HepG2 (cell line): ENCODE data around the gene PRR30. TPM values are rescaled to one million over a fixed set of nuclear protein-coding genes. Genes with fewer than 3 reads are reported as not detected.

Source experiments
- FOXK1 ChIP-seq: sonication (generic); formaldehyde crosslinking; IDR thresholded peaks from 2 replicates; pipeline ENCODE4 v1.4.0; 2020; ENCODE audit warnings: low read depth, missing genetic modification reagents, borderline replicate concordance
- KIAA2018 ChIP-seq: sonication (generic); formaldehyde crosslinking; IDR thresholded peaks from 2 replicates; pipeline ENCODE4 v1.5.0; 2020; ENCODE audit warnings: mild to moderate bottlenecking, missing genetic modification reagents, borderline replicate concordance
- KLF11 ChIP-seq: IDR thresholded peaks from 2 replicates; pipeline ENCODE4 v1.6.1; 2016; ENCODE audit warnings: missing compliant biosample characterization
- MAFG ChIP-seq: sonication (generic); formaldehyde crosslinking; IDR thresholded peaks from 2 replicates; pipeline ENCODE4 v1.5.1; 2020; ENCODE audit warnings: mild to moderate bottlenecking, missing genetic modification reagents
- MBNL3 ChIP-seq: fragments of 250-450 bp; sonication (Bioruptor Pico); conservative IDR thresholded peaks from 2 replicates; pipeline ENCODE4 v1.8.0; 2022; ENCODE audit warnings: mild to moderate bottlenecking, inconsistent platforms
- MXD4 ChIP-seq: IDR thresholded peaks from 2 replicates; pipeline ENCODE4 v1.6.1; 2016; ENCODE audit warnings: mild to moderate bottlenecking, missing biosample characterization, missing genetic modification reagents
- NFKBIZ ChIP-seq: IDR thresholded peaks from 2 replicates; pipeline ENCODE4 v1.6.1; 2018; ENCODE audit warnings: missing genetic modification reagents, missing compliant biosample characterization
- ZNF280B ChIP-seq: sonication (generic); formaldehyde crosslinking; IDR thresholded peaks from 2 replicates; pipeline ENCODE4 v1.5.0; 2020; ENCODE audit warnings: missing genetic modification reagents, mild to moderate bottlenecking, borderline replicate concordance
- ZNF468 ChIP-seq: sonication (generic); formaldehyde crosslinking; IDR thresholded peaks from 2 replicates; pipeline ENCODE4 v1.8.0; 2022; ENCODE audit warnings: mild to moderate bottlenecking, moderate library complexity, missing genetic modification reagents
- ZNF672 ChIP-seq: sonication (generic); formaldehyde crosslinking; IDR thresholded peaks from 2 replicates; pipeline ENCODE4 v1.8.1; 2022; ENCODE audit warnings: missing genetic modification reagents
- ZNF709 ChIP-seq: sonication (generic); formaldehyde crosslinking; IDR thresholded peaks from 2 replicates; pipeline ENCODE4 v1.5.0; 2020; ENCODE audit warnings: mild to moderate bottlenecking, missing genetic modification reagents
- ZNF839 ChIP-seq: sonication (generic); formaldehyde crosslinking; IDR thresholded peaks from 2 replicates; pipeline ENCODE4 v1.4.0; 2020; ENCODE audit warnings: missing genetic modification reagents, mild to moderate bottlenecking, borderline replicate concordance
- polyA plus RNA-seq, 8 experiments: library from polyadenylated mRNA; depleted of rRNA in 3 of 8; stranded (reverse) in 7 of 8; unstranded in 1 of 8; fragments of >200 nt; fragmentation: Illumina TruSeq in 4 of 8; extraction: Trizol in 4 of 8; gene quantifications; 2 replicates each; pipeline versions ENCODE4 v1.2.1 to v1.2.3, GENCODE V29; 2011 to 2016; ENCODE audit warnings: low read depth in 4 of 8, missing spikeins in 1 of 8, mixed read lengths in 1 of 8; ENCODE audit not compliant: insufficient read depth in 1 of 8
- total RNA-seq, 5 experiments: library from RNA; depleted of rRNA; stranded (reverse); fragments of >200 nt; fragmentation: Illumina TruSeq; extraction: Trizol; gene quantifications; 2 replicates each; pipeline ENCODE4 v1.2.3, GENCODE V29; 2016; ENCODE audit warnings: low read depth in 1 of 5
- TF ChIP-seq, protein P1 (sequence below): sonication (generic); formaldehyde crosslinking; IDR thresholded peaks from 2 replicates; pipeline ENCODE4 v1.9.0; 2021; ENCODE audit warnings: mild to moderate bottlenecking, missing genetic modification reagents

Gene PRR30
- total and polyA plus RNA-seq, 2 of the 13 experiments (the other 11 are each of a cell fraction or from before 2014, with no cell fraction given): not detected

- TF ChIP-seq FOXK1 (CRISPR knock-in tag) (no peak), ZNF709 (CRISPR knock-in tag) (no peak), KLF11 (CRISPR knock-in tag) (no peak), ZNF672 (CRISPR knock-in tag) (no peak), MAFG (CRISPR knock-in tag) (no peak), ZNF280B (CRISPR knock-in tag) (no peak), ZNF468 (CRISPR knock-in tag) (no peak), MXD4 (CRISPR knock-in tag) (peak; percentile 55; the same call in 1 of the 2 replicates), KIAA2018 (CRISPR knock-in tag) (no peak), NFKBIZ (no peak), ZNF839 (CRISPR knock-in tag) (no peak), MBNL3 (no peak)
- TF ChIP-seq, protein P1, sequence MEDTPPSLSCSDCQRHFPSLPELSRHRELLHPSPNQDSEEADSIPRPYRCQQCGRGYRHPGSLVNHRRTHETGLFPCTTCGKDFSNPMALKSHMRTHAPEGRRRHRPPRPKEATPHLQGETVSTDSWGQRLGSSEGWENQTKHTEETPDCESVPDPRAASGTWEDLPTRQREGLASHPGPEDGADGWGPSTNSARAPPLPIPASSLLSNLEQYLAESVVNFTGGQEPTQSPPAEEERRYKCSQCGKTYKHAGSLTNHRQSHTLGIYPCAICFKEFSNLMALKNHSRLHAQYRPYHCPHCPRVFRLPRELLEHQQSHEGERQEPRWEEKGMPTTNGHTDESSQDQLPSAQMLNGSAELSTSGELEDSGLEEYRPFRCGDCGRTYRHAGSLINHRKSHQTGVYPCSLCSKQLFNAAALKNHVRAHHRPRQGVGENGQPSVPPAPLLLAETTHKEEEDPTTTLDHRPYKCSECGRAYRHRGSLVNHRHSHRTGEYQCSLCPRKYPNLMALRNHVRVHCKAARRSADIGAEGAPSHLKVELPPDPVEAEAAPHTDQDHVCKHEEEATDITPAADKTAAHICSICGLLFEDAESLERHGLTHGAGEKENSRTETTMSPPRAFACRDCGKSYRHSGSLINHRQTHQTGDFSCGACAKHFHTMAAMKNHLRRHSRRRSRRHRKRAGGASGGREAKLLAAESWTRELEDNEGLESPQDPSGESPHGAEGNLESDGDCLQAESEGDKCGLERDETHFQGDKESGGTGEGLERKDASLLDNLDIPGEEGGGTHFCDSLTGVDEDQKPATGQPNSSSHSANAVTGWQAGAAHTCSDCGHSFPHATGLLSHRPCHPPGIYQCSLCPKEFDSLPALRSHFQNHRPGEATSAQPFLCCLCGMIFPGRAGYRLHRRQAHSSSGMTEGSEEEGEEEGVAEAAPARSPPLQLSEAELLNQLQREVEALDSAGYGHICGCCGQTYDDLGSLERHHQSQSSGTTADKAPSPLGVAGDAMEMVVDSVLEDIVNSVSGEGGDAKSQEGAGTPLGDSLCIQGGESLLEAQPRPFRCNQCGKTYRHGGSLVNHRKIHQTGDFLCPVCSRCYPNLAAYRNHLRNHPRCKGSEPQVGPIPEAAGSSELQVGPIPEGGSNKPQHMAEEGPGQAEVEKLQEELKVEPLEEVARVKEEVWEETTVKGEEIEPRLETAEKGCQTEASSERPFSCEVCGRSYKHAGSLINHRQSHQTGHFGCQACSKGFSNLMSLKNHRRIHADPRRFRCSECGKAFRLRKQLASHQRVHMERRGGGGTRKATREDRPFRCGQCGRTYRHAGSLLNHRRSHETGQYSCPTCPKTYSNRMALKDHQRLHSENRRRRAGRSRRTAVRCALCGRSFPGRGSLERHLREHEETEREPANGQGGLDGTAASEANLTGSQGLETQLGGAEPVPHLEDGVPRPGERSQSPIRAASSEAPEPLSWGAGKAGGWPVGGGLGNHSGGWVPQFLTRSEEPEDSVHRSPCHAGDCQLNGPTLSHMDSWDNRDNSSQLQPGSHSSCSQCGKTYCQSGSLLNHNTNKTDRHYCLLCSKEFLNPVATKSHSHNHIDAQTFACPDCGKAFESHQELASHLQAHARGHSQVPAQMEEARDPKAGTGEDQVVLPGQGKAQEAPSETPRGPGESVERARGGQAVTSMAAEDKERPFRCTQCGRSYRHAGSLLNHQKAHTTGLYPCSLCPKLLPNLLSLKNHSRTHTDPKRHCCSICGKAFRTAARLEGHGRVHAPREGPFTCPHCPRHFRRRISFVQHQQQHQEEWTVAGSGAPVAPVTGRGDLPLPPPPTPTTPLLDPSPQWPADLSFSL (CRISPR knock-in tag): no peak
Observed at GRCh38 chr2:27123302-27124150, 15.7 kb downstream of the PRR30 start, which contains the start of gene ABHD1 (continued).
